Eye (tissue), 1 donor: ENCODE data around the gene CCBE1.

ENCODE experiments used
- DNase-seq: peaks from one replicate; pipeline ENCODE4 v3.0.0-alpha.2; 2015

The CCBE1 gene

DNA sequence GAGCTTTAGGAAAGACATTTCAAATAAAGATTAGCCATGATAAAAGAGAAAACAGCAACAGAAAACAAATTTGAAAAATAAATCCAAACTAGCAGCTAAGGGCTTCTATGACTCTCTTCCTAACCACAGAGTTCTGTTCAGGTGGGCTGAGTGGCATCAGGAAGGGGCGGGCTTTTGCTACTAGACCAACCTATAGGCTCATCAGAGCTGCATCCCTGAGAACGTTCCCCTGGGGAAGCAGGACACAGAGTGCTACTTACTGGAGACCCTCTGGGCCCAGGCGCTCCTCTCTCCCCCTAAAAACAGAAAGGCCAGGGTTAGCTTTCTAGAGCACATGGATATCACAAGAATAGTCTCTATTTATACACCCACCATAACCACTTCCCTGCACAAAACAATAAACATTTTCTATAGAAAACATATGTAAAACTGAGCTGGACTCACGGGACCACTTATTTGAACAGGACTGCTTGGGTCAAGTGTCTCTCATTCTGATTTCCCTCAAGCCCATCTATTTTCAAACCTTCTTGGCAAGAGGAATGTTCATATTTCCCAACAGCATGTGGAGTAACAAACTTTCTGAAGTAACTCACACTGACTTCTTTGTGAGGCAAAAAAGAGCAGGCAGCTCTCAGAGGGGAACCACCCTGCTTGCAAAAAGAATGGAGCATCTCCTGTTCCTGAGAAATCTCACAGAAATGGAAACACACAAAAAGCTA lies 259.2 kb downstream of the CCBE1 start:
- no peak for DNase-seq

- no peak for DNase-seq
Measured at GRCh38 chr18:59432803-59433597, 264.2 kb downstream of the CCBE1 start.

DNA sequence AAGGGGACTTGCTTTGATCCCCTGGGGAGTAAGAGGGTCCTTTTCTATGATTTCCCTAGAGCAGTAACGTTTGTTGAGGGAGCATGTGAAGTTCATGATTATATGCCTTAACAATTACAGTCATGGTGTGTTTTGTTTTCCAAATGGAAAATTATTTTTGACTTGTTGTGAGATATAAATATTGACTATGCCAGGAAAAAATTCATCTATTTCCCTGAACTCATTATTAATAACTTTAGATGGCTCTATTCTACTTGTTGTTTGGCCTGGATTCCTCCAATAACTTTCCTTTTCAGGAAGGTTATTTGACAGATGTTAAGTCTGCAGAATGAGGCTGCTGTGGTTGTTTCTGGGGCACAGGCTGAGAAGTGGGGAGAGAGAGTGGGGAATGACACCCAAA lies 266.1 kb downstream of the CCBE1 start:
- DNase-seq: no peak

GRCh38 chr18:59429608-59430007 lies 267.6 kb downstream of the CCBE1 start:
- no peak for DNase-seq

DNA sequence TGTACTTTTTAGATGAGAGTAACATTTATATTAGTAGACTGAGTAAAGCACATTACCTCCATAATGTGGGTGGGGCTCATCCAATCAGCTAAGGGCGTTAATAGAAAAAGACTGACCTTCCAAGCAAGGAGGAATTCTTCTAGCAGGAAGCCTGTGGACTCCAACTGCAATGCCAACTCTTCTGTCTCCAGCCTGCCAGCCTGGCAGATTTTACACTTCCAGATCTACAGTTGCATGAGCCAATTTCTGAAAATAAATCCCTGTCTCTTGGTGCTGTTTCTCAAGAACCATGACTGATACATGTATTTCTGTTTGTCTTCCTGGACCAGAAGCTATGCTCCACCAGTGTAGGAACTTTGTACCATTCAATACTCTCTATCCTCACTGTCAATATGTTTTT lies 269.2 kb downstream of the CCBE1 start:
- DNase-seq: no peak

- no peak for DNase-seq
Measured at GRCh38 chr18:59426855-59427254, 270.4 kb downstream of the CCBE1 start.

- no peak for DNase-seq
Measured at GRCh38 chr18:59423259-59423658, 274.0 kb downstream of the CCBE1 start.

DNA sequence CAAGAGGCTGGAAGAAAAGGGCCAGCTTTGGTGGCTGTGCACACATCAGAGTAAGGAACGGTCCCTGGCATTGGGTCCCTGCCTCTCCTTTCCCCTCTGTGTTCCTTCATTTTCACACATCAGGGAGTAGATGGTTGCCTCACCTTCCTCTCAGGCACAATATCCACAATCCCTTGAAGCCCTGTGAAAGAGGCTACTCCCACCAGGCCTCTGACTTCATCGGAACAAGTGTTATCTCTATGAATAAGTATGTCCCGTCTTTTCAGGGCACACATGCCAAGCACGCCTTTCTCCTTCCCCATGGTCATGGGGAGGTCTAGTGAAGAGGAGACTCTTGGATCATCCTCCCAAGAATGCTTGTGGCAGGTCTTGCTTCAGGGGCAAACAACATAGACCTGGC lies 277.0 kb downstream of the CCBE1 start:
- no peak for DNase-seq

DNA sequence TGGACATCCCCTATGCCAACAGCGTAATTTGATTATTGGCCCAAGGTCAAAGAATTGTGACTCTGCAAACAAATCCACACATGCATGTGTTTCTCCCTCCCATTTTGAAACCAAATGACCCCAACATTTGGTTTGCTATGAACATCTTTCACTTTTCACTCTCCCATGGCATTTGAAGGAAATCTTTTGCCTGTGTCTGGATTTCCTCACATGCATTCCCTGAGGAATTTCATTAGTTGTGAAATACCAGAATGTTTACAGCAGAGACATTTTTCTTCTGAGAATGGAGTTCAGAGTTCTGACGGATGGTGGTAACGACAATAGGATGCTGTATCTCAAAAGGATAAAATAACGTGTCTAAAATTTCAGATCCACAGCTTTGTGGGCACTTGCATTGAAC lies 277.8 kb downstream of the CCBE1 start:
- no peak for DNase-seq

GRCh38 chr18:59416818-59417217 lies 280.4 kb downstream of the CCBE1 start:
- no peak for DNase-seq

GRCh38 chr18:59414111-59414653 lies 283.0 kb downstream of the CCBE1 start:
- no peak for DNase-seq

GRCh38 chr18:59402432-59403090 lies 294.7 kb downstream of the CCBE1 start:
- peak; percentile 95 for DNase-seq

GRCh38 chr18:59400407-59400806 lies 296.8 kb downstream of the CCBE1 start:
- DNase-seq: no peak

GRCh38 chr18:59395226-59396175 lies 301.7 kb downstream of the CCBE1 start:
- no peak for DNase-seq

DNA sequence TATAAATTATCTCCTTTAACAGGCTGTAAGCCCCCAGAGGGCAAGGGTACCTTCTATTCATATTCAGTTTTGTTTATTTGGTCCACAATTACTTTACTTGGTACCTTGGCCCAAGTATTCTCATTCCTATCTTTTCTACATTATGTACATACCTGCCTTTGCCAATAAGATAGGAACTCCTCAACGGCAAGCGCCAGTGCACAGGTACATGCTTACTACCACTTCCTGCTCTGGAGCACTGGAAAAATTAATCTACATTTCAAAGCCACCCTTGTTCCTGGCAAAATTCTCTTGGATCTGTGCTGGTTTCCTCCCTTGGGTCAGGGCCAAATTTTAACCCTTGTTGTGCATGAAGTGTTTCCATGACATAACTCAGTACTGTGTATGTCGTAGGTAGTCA lies 303.8 kb downstream of the CCBE1 start:
- DNase-seq: no peak

DNA sequence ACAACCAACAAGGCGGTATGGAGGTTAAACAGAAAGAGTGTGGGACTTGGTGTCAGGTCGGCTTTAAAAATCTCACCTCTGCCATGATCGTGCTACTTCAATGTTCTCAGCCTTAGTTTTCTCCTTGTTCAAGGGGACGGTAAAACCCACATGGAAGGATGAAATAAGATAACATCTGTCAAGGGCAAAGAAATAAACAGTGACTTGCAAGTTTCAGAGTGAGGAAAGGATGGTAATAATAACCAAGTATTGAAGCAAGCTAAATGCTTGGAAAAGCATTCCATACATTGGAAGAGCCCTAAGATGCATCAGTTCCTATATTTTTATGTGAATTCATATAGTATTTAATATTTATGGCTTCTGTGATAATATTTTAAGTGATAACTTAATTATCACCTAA lies 308.4 kb downstream of the CCBE1 start:
- DNase-seq: peak; percentile 47

DNA sequence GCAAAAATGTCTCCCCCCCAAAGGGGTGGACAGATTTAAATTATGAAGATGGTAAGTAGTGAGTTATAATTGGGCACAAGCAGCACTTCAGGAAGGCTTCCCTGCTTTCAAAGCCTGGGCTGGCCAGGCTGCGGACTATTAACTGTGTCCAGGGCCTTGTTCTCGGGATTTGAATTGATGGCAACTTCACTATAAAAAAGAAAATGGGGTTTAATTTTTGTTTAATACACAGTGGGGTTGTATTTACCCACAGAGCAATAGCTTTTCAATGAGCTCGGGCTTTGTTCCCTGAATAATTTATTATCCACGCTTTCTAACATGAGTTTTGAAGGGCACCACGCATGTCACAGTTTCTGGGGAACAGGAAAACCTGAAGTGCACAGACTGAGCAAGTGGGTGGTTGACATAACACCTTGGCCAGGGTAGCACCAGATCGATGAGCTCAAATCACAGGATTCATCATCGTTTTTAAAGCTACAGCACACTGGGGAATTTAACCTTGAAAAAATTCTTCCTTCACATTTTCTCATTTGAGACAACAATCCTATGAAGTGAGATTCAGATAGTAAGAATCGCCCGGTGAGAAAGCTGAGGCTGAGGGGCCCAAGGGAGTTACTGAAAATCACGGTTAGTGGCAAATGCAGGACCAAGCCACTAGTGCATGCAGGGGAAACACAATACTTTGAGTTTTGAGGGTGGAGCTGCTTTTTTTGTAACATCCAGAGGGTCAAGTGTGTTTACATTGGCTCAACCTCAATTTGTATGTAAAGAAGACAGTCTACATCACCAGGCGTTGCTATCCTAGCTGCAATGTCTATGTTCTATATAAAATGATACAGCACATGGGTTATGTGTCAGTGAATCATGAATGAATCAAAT lies 309.3 kb downstream of the CCBE1 start:
- DNase-seq: peak; percentile 81

DNA sequence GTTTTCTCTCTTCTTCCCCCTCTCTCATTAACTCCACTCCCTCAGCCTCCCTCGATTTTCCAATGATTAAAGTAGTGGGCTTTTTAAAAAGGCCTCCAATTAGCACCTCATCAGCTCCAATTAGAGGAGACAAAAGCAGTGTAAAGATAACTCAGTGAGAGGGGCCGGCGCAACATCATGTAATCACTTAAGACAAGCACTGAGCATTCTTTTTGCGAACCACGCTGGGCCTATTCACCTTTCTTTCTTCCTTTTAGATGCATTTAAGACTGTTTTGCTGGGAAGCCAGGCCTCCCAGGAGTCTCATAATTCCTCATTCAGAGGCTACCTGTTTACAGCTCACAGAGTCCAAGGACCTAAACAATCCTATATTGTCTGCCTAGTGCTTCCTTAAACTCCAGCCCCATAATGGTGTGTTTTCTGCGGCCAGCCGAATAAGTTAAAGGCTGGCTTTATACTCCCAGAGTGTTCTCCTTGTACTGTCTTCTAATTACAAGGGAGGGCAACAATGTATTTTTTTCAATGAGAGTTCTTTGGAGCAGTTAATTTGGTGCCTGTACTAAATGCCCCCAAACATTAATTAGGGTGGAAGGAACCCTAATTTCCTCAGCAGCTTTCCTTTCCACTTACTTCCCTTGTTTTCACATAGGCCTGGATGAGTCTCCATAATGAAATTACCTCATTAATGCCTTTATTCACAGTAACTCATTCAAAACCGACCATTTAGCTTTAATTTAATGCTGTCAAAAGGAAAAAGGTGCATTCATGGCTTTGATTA lies 310.1 kb downstream of the CCBE1 start:
- DNase-seq: peak; percentile 88

- peak; percentile 48 for DNase-seq
Measured at GRCh38 chr18:59385191-59385590, 312.0 kb downstream of the CCBE1 start.

GRCh38 chr18:59383851-59384250 lies 313.4 kb downstream of the CCBE1 start:
- peak; percentile 91 for DNase-seq

GRCh38 chr18:59382383-59382782 lies 314.8 kb downstream of the CCBE1 start:
- no peak for DNase-seq
